ENCODE results near the gene RTN1.

DNA sequence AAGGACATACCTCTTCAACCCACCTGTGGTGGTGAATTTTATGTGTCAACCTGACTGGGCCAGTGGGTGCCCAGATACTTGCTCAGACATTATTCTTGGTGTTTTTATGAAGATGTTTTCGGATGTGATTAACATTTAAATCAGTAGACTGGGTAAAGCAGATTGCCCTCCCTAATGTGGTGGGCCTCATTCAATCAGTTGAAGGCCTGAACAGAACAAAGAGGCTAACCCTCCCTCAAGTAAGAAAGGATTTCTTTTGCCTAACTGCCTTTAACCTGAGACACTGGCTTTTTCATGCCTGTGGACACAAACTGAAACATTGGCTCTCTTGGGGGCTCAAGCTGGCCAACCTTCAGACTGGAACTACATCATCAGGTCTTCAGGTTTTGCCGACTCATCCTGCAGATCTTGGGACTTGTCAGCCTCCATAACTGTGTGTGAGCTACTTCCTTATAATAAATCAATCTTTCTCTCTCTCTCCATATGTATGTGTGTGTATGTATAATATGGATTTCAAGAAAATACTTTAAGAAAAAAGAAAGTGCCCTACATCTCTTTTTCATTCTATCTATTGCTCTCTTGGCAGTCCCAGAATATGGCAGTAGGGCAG is 39.4 kb downstream of the RTN1 start:
- TF ChIP-seq GATA2 (IDR thresholded peaks at IDR 0.05; ENCODE audit: low read depth, low read length) = no peak
- TF ChIP-seq GATA3 (IDR thresholded peaks at IDR 0.05; ENCODE audit: low read depth, low read length) = no peak
